HG02798 (cell line): ENCODE data around the gene FXYD7.
"Not testable (repeated sequence)": the region's sequence is repeated elsewhere in the genome, so short reads cannot be mapped to it uniquely, and the experiment has no call there.

Experiments
- ATAC-seq: cut with Tn5 transposase; IDR thresholded peaks from one replicate; pipeline ENCODE4 v1.9.1; 2021; ENCODE audit warnings: mild to moderate bottlenecking; ENCODE audit not compliant: unreplicated experiment, poor library complexity

Gene FXYD7

DNA sequence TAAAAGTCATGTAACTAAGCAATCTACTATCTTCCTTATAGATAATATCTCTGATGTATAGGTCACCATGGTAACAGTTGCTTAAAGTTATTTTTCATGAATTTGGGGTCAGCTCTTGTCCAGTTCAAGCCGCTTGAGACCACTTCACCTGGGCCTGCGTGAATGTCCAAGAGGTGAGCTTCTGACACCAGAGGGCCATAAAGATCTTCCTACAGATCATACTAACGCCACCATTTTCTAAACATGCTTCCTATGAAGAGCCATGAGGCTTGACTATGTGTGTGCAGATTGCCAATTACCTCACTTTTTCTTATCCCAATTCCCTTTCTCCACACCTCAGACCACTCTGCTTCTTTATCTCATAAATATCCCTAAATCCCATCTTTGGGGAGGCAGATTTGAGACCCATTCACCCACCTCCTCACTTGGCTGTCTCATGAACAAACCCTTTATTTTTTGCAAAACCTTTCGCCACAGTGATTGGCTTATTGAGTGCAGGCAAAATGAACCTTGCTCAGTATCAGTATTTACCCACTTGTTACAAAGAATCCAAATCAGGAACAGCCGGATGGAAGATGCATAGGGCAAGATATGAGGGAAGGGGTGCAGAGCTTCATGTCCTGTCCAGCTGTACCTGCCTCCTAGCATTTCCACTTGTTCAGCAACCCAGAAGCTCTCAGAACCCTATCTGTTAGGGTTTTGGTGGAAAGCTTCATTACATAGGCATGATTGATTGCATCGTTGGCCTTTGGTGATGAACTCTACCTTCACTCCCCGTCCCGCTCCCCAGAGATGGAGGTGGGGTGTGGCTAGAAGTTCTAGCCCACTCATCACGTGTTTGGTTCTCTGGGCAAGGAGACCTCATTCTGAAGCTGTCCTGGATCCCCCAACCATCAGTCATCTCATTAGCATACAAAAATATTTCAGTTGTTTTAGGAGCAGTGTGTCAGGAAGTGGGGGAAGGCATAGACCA is 51.2 kb downstream of the FXYD7 start:
- ATAC-seq = no peak

DNA sequence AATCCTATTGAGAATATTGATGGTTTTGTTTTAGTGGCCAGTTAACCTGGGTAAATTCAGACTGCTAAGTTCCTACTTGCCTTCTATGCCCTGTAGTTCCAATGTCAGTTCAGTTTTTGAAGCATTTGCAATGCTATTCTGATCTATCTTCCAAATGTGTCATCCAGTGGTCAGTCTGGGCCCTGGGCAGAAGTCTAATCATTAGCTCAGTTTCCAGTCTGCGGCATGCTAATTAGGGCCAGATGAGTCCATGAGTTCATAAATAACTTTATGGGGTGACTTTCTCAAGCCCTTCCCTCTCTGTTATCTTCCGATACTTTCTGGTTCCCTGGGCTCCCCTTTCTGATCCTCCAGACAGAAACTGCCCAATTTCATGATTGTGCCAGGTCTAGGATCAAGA is 52.8 kb downstream of the FXYD7 start:
- ATAC-seq = no peak

DNA sequence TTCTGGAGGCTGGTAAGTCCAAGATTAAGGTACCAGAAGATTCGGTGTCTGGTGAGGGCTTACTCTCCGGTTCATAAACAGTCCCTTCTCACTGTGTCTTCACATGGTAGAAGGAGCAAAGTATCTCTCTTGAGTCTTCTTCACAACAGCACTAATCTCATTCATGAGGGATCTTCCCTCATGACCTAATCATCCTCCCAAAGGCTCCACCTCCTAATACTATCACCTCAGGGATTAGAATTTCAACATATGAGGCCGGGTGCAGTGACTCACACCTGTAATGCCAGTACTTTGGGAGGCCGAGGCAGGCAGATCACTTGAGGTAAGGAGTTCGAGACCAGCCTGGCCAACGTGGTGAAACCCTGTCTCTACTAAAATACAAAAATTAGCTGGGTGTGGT is 53.8 kb downstream of the FXYD7 start:
- ATAC-seq = not testable (repeated sequence)

DNA sequence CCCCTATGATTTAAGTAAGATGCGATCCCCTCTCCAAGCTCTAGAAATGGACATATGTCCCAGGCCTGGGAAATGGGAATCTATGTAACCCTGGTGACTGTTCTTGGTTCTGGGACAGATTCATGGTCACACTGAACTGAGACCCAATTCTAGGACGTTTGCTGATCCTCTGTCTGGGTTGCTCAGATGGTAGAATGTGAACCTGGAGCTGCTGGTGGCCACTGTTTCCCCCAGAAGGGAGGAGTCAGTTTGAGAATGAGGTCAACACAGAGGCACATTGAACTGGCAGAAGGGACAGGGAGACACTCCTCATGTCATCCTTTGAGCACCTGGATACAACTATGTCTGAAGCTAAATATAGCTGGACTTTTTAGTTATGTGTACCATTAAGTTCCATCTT is 56.4 kb downstream of the FXYD7 start:
- no peak for ATAC-seq

DNA sequence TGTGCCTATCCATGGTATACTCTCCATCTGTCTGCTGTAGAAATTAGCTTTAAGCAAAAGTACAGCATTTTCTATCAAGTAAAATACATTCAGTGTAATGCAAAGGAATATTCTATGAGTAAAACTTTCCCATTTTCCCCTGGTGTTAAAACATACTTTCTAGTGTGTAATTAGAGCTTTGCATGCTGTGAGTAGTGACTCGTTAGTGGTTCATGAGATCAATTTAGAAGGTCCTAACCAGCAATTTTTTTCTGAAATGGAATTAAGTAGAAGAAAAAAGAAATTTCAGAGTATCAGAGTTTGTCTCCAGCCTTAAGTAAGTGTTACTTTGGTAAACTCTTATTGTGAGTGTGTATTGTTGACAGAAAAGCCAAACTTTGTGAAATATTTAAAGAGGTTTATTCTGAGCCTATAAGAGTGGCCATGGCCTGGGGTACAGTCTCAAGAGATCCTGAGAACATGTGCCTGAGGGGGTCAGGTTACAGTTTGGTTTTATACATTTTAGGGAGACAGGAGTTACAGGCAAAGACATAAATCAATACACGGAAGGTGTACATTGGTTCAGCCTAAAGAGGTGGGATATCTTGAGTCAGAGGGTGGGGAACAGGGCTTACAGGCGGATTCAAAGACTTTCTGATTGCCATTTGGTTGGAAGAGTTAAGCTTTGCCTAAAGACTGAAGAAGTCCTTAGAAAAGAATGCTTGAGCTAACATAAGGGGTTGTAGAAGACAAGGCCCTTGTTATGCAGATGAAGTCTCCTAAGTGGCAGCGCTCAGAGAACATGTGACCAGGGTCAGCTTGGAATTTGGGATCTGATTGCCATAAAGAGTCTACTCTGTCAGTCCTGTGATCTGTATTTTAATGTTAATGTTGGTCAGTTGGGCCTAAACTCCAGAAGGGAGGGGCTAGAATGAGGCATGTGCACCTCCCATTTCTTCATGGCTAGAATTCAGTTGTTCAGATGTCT is 60.0 kb downstream of the FXYD7 start:
- ATAC-seq = no peak
